ENCODE measurements around the gene CLCN2. TPM values are rescaled to one million over a fixed set of nuclear protein-coding genes. Genes with fewer than 3 reads are reported as not detected.

The CLCN2 gene
- polyA plus RNA-seq, 1 donor from 2014 or later: 13.4 TPM

DNA sequence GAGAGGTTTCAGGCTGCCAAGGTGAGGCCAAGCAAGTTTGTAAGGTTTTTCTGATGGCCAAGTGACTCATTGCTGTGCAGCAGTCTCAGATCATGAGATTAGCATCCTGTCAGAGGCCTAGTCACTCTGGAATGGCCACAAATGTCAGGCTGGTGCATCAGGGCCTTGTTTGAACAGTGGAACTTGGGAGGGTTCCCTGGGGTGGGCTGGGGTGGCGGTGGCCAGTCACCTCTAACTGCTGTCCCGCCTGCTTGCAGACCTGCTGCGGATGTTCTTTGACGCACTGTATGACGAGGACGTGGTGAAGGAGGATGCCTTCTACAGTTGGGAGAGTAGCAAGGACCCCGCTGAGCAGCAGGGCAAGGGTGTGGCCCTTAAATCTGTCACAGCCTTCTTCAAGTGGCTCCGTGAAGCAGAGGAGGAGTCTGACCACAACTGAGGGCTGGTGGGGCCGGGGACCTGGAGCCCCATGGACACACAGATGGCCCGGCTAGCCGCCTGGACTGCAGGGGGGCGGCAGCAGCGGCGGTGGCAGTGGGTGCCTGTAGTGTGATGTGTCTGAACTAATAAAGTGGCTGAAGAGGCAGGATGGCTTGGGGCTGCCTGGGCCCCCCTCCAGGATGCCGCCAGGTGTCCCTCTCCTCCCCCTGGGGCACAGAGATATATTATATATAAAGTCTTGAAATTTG, 26.8 kb downstream of the CLCN2 start (continued):
- TF ChIP-seq EZH2 (IDR thresholded peaks at IDR 0.05; ENCODE audit: borderline replicate concordance, insufficient read depth, low read length, poor library complexity, severe bottlenecking) (no peak), EP300 (conservative IDR thresholded peaks at IDR 0.05; ENCODE audit: poor library complexity, severe bottlenecking) (no peak), POLR2AphosphoS5 (IDR thresholded peaks at IDR 0.05) (no peak), RAD21 (conservative IDR thresholded peaks at IDR 0.05) (no peak)

- no peaks in the 10 kb centered on the region for H3K9me3 ChIP-seq (ENCODE audit: low read length)
- H3K9me2 ChIP-seq (ENCODE audit: insufficient read depth, low read length): no peaks in the 10 kb centered on the region
- H3K4me2 ChIP-seq (ENCODE audit: low read length): no peak overlapping the region
- no peak overlapping the region for H3K9ac ChIP-seq (ENCODE audit: low read length)
- no peaks in the 10 kb centered on the region for H4K20me1 ChIP-seq (ENCODE audit: insufficient read depth)
- no peak overlapping the region for H3K4me3 ChIP-seq (ENCODE audit: low read length)
- H3K36me3 ChIP-seq (ENCODE audit: insufficient read depth, low read length): no peaks in the 10 kb centered on the region
- H3K27me3 ChIP-seq (ENCODE audit: insufficient read depth, low read depth, low read length): no peaks in the 10 kb centered on the region
- H3F3A ChIP-seq (ENCODE audit: insufficient read depth, low read length, poor library complexity, severe bottlenecking): peaks cover 10% of the 10 kb centered on the region
- H3K27ac ChIP-seq (ENCODE audit: low read length): no peak overlapping the region
- no peak overlapping the region for H2AFZ ChIP-seq (ENCODE audit: low read depth, low read length)
- no peak for TF ChIP-seq MXI1 (conservative IDR thresholded peaks at IDR 0.05; ENCODE audit: poor library complexity, severe bottlenecking)
- TF ChIP-seq, protein P1, sequence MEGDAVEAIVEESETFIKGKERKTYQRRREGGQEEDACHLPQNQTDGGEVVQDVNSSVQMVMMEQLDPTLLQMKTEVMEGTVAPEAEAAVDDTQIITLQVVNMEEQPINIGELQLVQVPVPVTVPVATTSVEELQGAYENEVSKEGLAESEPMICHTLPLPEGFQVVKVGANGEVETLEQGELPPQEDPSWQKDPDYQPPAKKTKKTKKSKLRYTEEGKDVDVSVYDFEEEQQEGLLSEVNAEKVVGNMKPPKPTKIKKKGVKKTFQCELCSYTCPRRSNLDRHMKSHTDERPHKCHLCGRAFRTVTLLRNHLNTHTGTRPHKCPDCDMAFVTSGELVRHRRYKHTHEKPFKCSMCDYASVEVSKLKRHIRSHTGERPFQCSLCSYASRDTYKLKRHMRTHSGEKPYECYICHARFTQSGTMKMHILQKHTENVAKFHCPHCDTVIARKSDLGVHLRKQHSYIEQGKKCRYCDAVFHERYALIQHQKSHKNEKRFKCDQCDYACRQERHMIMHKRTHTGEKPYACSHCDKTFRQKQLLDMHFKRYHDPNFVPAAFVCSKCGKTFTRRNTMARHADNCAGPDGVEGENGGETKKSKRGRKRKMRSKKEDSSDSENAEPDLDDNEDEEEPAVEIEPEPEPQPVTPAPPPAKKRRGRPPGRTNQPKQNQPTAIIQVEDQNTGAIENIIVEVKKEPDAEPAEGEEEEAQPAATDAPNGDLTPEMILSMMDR (IDR thresholded peaks at IDR 0.05; ENCODE audit: poor library complexity, severe bottlenecking): no peak
- no peak for TF ChIP-seq SMC3 (conservative IDR thresholded peaks at IDR 0.05; ENCODE audit: poor library complexity)
- TF ChIP-seq POLR2AphosphoS5 (IDR thresholded peaks at IDR 0.05): no peak
- TF ChIP-seq EZH2 (IDR thresholded peaks at IDR 0.05; ENCODE audit: borderline replicate concordance, insufficient read depth, low read length, poor library complexity, severe bottlenecking): no peak
- TF ChIP-seq RAD21 (conservative IDR thresholded peaks at IDR 0.05): no peak
- no peak for TF ChIP-seq TAF1 (IDR thresholded peaks at IDR 0.05; ENCODE audit: low read depth)
- TF ChIP-seq EP300 (conservative IDR thresholded peaks at IDR 0.05; ENCODE audit: poor library complexity, severe bottlenecking): no peak
- TF ChIP-seq, protein P2, sequence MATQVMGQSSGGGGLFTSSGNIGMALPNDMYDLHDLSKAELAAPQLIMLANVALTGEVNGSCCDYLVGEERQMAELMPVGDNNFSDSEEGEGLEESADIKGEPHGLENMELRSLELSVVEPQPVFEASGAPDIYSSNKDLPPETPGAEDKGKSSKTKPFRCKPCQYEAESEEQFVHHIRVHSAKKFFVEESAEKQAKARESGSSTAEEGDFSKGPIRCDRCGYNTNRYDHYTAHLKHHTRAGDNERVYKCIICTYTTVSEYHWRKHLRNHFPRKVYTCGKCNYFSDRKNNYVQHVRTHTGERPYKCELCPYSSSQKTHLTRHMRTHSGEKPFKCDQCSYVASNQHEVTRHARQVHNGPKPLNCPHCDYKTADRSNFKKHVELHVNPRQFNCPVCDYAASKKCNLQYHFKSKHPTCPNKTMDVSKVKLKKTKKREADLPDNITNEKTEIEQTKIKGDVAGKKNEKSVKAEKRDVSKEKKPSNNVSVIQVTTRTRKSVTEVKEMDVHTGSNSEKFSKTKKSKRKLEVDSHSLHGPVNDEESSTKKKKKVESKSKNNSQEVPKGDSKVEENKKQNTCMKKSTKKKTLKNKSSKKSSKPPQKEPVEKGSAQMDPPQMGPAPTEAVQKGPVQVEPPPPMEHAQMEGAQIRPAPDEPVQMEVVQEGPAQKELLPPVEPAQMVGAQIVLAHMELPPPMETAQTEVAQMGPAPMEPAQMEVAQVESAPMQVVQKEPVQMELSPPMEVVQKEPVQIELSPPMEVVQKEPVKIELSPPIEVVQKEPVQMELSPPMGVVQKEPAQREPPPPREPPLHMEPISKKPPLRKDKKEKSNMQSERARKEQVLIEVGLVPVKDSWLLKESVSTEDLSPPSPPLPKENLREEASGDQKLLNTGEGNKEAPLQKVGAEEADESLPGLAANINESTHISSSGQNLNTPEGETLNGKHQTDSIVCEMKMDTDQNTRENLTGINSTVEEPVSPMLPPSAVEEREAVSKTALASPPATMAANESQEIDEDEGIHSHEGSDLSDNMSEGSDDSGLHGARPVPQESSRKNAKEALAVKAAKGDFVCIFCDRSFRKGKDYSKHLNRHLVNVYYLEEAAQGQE (IDR thresholded peaks at IDR 0.05; ENCODE audit: borderline replicate concordance): no peak
- H3K79me2 ChIP-seq (replicated peaks; ENCODE audit: insufficient read depth, low read length): peaks cover 20% of the 10 kb centered on the region
Observed at GRCh38 chr3:184333700-184334099, 27.7 kb downstream of the CLCN2 start.

- H3K9me3 ChIP-seq (ENCODE audit: low read length): no peaks in the 10 kb centered on the region
- H3K36me3 ChIP-seq (ENCODE audit: insufficient read depth, low read length): no peaks in the 10 kb centered on the region
- H3K79me2 ChIP-seq (replicated peaks; ENCODE audit: insufficient read depth, low read length): peaks cover 18% of the 10 kb centered on the region
- no peak overlapping the region for H3K4me3 ChIP-seq (ENCODE audit: low read length)
- H3K9ac ChIP-seq (ENCODE audit: low read length): no peak overlapping the region
- no peak for TF ChIP-seq POLR2AphosphoS5 (IDR thresholded peaks at IDR 0.05)
- TF ChIP-seq EP300 (conservative IDR thresholded peaks at IDR 0.05; ENCODE audit: poor library complexity, severe bottlenecking): no peak
- TF ChIP-seq RAD21 (conservative IDR thresholded peaks at IDR 0.05): no peak
- no peak for TF ChIP-seq TAF1 (IDR thresholded peaks at IDR 0.05; ENCODE audit: low read depth)
- no peak for TF ChIP-seq SMC3 (conservative IDR thresholded peaks at IDR 0.05; ENCODE audit: poor library complexity)
- TF ChIP-seq, protein P1 (IDR thresholded peaks at IDR 0.05; ENCODE audit: poor library complexity, severe bottlenecking): no peak
- TF ChIP-seq EZH2 (IDR thresholded peaks at IDR 0.05; ENCODE audit: borderline replicate concordance, insufficient read depth, low read length, poor library complexity, severe bottlenecking): no peak
- TF ChIP-seq MXI1 (conservative IDR thresholded peaks at IDR 0.05; ENCODE audit: poor library complexity, severe bottlenecking): no peak
- TF ChIP-seq, protein P2 (IDR thresholded peaks at IDR 0.05; ENCODE audit: borderline replicate concordance): no peak
- H3K9me2 ChIP-seq (ENCODE audit: insufficient read depth, low read length): no peaks in the 10 kb centered on the region
- H3K27ac ChIP-seq (ENCODE audit: low read length): no peak overlapping the region
- H2AFZ ChIP-seq (ENCODE audit: low read depth, low read length): no peak overlapping the region
- H3F3A ChIP-seq (ENCODE audit: insufficient read depth, low read length, poor library complexity, severe bottlenecking): peaks cover 10% of the 10 kb centered on the region
- no peaks in the 10 kb centered on the region for H4K20me1 ChIP-seq (ENCODE audit: insufficient read depth)
- H3K27me3 ChIP-seq (ENCODE audit: insufficient read depth, low read depth, low read length): no peaks in the 10 kb centered on the region
- no peak overlapping the region for H3K4me2 ChIP-seq (ENCODE audit: low read length)
Observed at GRCh38 chr3:184333190-184333589, 28.2 kb downstream of the CLCN2 start.
